T-helper 1 cell (primary cell): ENCODE data around the gene TRPC4.

Experiments
- DNase-seq, 5 donors: peaks; one replicate each; pipeline ENCODE4 v3.0.0-alpha.2; 2012 to 2020

The TRPC4 gene

GRCh38 chr13:37652596-37652995 lies 217.0 kb downstream of the TRPC4 start:
- DNase-seq: no peak

GRCh38 chr13:37651891-37652290 lies 217.7 kb downstream of the TRPC4 start:
- DNase-seq: no peak

- DNase-seq: no peak
Observed at GRCh38 chr13:37648609-37649008, 221.0 kb downstream of the TRPC4 start.

- no peak for DNase-seq
Observed at GRCh38 chr13:37647031-37647650, 222.4 kb downstream of the TRPC4 start.

GRCh38 chr13:37646531-37646930 lies 223.0 kb downstream of the TRPC4 start:
- no peak for DNase-seq

GRCh38 chr13:37645181-37645740 lies 224.3 kb downstream of the TRPC4 start:
- no peak for DNase-seq

- DNase-seq: no peak
Observed at GRCh38 chr13:37641391-37641790, 228.2 kb downstream of the TRPC4 start.

- no peak for DNase-seq
Observed at GRCh38 chr13:37640499-37640898, 229.1 kb downstream of the TRPC4 start.

- DNase-seq: no peak
Observed at GRCh38 chr13:37636701-37637100, 232.9 kb downstream of the TRPC4 start.

- DNase-seq: no peak
Observed at GRCh38 chr13:37632294-37632693, 237.3 kb downstream of the TRPC4 start.

- no peak for DNase-seq
Observed at GRCh38 chr13:37627428-37627827, 242.1 kb downstream of the TRPC4 start.

GRCh38 chr13:37621811-37622361 lies 247.7 kb downstream of the TRPC4 start:
- no peak for DNase-seq

- no peak for DNase-seq
Observed at GRCh38 chr13:37618554-37618953, 251.0 kb downstream of the TRPC4 start.

GRCh38 chr13:37617173-37617572 lies 252.4 kb downstream of the TRPC4 start:
- DNase-seq: no peak

- DNase-seq: no peak
Observed at GRCh38 chr13:37616131-37616530, 253.4 kb downstream of the TRPC4 start.

GRCh38 chr13:37615276-37615675 lies 254.3 kb downstream of the TRPC4 start:
- DNase-seq: no peak

GRCh38 chr13:37613638-37614037 lies 255.9 kb downstream of the TRPC4 start:
- DNase-seq: no peak

- DNase-seq: no peak
Observed at GRCh38 chr13:37613236-37613635, 256.3 kb downstream of the TRPC4 start.

- no peak for DNase-seq
Observed at GRCh38 chr13:37608750-37609339, 260.7 kb downstream of the TRPC4 start.

GRCh38 chr13:37602733-37603381 lies 266.7 kb downstream of the TRPC4 start:
- no peak for DNase-seq

- no peak for DNase-seq
Observed at GRCh38 chr13:37601648-37602440, 267.7 kb downstream of the TRPC4 start.

GRCh38 chr13:37599519-37599918 lies 270.1 kb downstream of the TRPC4 start:
- no peak for DNase-seq

- no peak for DNase-seq
Observed at GRCh38 chr13:37598597-37598996, 271.0 kb downstream of the TRPC4 start, which contains the start of gene POSTN. Gene POSTN, minus strand, starts transcription at chr13:37598768. Its CDS starts 42 bp downstream, at chr13:37598726.
